ENCODE measurements around the gene ARMH1.
A peak's percentile ranks its signal among the peaks of the same experiment; 100 is the strongest.

The ARMH1 gene

DNA sequence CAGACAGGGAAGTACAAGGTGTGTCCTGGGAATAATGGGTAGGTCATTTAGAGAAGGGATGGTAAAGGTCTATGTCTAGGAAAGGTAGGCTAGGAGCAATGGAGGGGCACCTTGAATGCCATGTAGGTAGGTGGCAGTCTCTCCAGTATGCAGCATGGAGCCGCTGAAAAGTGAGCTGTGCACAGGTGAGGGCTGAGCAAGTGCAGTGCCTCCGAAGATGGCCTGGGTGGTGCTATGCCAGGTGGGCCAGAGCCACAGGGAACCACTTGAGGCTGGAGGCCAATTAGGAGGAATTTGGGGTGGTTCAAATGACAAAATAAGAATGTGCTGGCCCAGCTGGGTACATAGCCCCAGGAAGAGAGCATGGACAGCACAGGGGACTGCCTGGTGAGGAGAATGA, 31.4 kb downstream of the ARMH1 start:
- H4K20me1 ChIP-seq (ENCODE audit: insufficient read depth, low read length, poor library complexity, severe bottlenecking): no peaks in the 10 kb centered on the region
- no peaks in the 10 kb centered on the region for H3K4me1 ChIP-seq (ENCODE audit: insufficient read depth, low read length, poor library complexity, severe bottlenecking)
- no peak overlapping the region for H3K4me3 ChIP-seq (ENCODE audit: low read length, poor library complexity, severe bottlenecking)
- H3K9me3 ChIP-seq (ENCODE audit: insufficient read depth, low read depth, low read length): no peaks in the 10 kb centered on the region
- H3K9ac ChIP-seq (ENCODE audit: low read depth, low read length, poor library complexity, severe bottlenecking): no peak overlapping the region
- no peaks in the 10 kb centered on the region for H3K36me3 ChIP-seq (ENCODE audit: insufficient read depth, low read length)
- H3K4me2 ChIP-seq (ENCODE audit: low read depth, low read length, poor library complexity, severe bottlenecking): no peak overlapping the region
- no peaks in the 10 kb centered on the region for H3K27me3 ChIP-seq (ENCODE audit: insufficient read depth, low read length, poor library complexity, severe bottlenecking)
- H2AFZ ChIP-seq (ENCODE audit: low read length): no peak overlapping the region
- no peaks in the 10 kb centered on the region for H3K9me2 ChIP-seq (replicated peaks; ENCODE audit: low read depth, low read length)
- TF ChIP-seq, protein P1, sequence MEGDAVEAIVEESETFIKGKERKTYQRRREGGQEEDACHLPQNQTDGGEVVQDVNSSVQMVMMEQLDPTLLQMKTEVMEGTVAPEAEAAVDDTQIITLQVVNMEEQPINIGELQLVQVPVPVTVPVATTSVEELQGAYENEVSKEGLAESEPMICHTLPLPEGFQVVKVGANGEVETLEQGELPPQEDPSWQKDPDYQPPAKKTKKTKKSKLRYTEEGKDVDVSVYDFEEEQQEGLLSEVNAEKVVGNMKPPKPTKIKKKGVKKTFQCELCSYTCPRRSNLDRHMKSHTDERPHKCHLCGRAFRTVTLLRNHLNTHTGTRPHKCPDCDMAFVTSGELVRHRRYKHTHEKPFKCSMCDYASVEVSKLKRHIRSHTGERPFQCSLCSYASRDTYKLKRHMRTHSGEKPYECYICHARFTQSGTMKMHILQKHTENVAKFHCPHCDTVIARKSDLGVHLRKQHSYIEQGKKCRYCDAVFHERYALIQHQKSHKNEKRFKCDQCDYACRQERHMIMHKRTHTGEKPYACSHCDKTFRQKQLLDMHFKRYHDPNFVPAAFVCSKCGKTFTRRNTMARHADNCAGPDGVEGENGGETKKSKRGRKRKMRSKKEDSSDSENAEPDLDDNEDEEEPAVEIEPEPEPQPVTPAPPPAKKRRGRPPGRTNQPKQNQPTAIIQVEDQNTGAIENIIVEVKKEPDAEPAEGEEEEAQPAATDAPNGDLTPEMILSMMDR (conservative IDR thresholded peaks at IDR 0.05; ENCODE audit: low read length): no peak
- no peak for TF ChIP-seq EZH2phosphoT487 (IDR thresholded peaks at IDR 0.05; ENCODE audit: borderline replicate concordance)
- no peaks in the 10 kb centered on the region for H3K79me2 ChIP-seq (ENCODE audit: insufficient read depth, low read length)
- no peaks in the 10 kb centered on the region for H3F3A ChIP-seq (ENCODE audit: low read depth)

DNA sequence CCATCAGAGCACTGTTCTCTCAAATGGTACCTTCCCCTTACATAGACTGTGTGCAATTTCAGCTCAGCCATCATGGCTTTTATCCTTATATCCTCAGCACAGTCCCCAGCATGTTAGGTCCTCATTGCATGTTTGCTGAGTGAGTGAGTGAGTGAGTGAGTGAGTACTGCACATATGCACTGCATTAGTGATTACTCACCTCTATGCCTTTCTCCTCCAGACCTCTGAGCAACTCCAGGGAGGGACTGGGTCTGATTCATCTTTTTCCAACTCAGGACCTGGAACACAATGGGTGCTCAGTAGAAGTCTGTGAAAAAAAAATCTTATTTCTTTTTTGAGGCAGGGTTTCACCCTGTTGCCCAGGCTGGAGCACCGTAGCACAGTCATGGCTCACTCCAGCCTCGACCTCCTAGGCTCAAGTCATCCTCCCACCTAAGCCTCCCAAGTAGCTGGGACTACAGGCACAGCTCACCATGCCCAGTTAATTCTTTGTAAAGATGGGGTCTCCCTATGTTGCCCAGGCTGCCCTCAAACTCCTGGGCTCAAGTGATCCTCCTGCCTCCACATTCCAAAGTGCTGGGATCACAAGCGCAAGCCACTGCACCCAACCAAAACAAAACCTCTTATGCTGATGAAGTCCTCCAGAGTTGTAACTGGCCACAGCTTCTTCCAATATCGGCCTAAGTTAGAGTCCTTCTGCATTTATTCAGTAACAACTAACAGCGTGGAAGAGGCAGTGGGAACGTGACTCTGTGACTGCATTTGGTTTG, 32.8 kb downstream of the ARMH1 start:
- TF ChIP-seq, protein P1 (conservative IDR thresholded peaks at IDR 0.05; ENCODE audit: low read length): no peak
- TF ChIP-seq EZH2phosphoT487 (IDR thresholded peaks at IDR 0.05; ENCODE audit: borderline replicate concordance): no peak
- Histone ChIP-seq H3K4me2 (ENCODE audit: low read depth, low read length, poor library complexity, severe bottlenecking) (no peak overlapping the region), H3F3A (ENCODE audit: low read depth) (no peaks in the 10 kb centered on the region), H4K20me1 (ENCODE audit: insufficient read depth, low read length, poor library complexity, severe bottlenecking) (no peaks in the 10 kb centered on the region), H3K9ac (ENCODE audit: low read depth, low read length, poor library complexity, severe bottlenecking) (no peak overlapping the region), H3K4me1 (ENCODE audit: insufficient read depth, low read length, poor library complexity, severe bottlenecking) (no peaks in the 10 kb centered on the region), H3K79me2 (ENCODE audit: insufficient read depth, low read length) (no peaks in the 10 kb centered on the region), H3K36me3 (ENCODE audit: insufficient read depth, low read length) (no peaks in the 10 kb centered on the region), H3K27me3 (ENCODE audit: insufficient read depth, low read length, poor library complexity, severe bottlenecking) (no peaks in the 10 kb centered on the region), H3K9me2 (replicated peaks; ENCODE audit: low read depth, low read length) (no peaks in the 10 kb centered on the region), H2AFZ (ENCODE audit: low read length) (no peak overlapping the region), H3K9me3 (ENCODE audit: insufficient read depth, low read depth, low read length) (no peaks in the 10 kb centered on the region), H3K4me3 (ENCODE audit: low read length, poor library complexity, severe bottlenecking) (no peak overlapping the region)

DNA sequence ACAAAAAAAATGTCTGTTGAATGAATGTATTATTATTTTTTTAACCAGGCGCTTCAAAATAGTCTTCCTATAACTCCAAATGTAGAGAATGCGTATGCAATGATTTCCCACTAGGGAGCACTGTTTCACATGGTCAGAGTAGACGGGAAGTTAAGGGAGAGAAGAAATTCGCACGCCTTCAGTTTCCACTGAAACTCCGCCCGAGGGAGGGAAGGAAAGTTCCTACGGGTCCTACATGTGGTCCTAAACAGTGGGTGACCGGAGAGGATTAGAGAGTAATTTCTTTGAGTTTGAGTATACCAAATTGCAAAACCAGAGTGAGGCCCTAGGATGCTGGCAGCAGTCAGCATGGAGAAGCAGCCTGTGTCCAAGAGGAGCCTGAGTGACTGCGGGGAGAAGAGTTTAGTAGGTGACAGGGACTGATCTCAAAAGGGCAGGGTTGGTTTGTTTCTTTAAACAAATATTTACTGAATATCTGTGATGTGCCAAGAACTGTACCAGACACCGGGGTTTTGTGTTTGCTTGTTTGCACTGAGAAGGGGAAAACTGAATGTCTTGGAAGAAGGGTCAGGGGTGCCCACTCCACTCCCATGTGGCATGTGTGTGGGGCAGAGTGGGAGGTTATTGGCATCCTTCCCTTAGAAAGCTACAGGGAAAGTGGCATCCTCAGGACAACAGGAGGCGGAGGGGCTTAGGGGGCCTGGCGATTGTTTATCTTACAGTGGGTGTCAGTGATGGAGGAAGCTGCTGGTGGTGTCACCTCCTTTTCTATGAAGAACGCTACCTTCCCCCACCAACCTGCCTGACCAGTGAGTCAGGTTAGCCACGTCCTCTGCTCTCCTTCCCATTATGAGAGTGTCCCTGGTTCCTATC, 33.7 kb downstream of the ARMH1 start:
- H3K79me2 ChIP-seq (ENCODE audit: insufficient read depth, low read length): no peaks in the 10 kb centered on the region
- peak overlapping the region; percentile 44 for H3K4me2 ChIP-seq (ENCODE audit: low read depth, low read length, poor library complexity, severe bottlenecking)
- peak overlapping the region; percentile 27 for H3K4me3 ChIP-seq (ENCODE audit: low read length, poor library complexity, severe bottlenecking)
- H3K9ac ChIP-seq (ENCODE audit: low read depth, low read length, poor library complexity, severe bottlenecking): no peak overlapping the region
- no peaks in the 10 kb centered on the region for H3K9me2 ChIP-seq (replicated peaks; ENCODE audit: low read depth, low read length)
- no peak for TF ChIP-seq EZH2phosphoT487 (IDR thresholded peaks at IDR 0.05; ENCODE audit: borderline replicate concordance)
- TF ChIP-seq, protein P1 (conservative IDR thresholded peaks at IDR 0.05; ENCODE audit: low read length): peak; percentile 85
- H3K9me3 ChIP-seq (ENCODE audit: insufficient read depth, low read depth, low read length): no peaks in the 10 kb centered on the region
- peak overlapping the region; percentile 68 for H2AFZ ChIP-seq (ENCODE audit: low read length)
- H3K36me3 ChIP-seq (ENCODE audit: insufficient read depth, low read length): no peaks in the 10 kb centered on the region
- no peaks in the 10 kb centered on the region for H3K4me1 ChIP-seq (ENCODE audit: insufficient read depth, low read length, poor library complexity, severe bottlenecking)
- no peaks in the 10 kb centered on the region for H3K27me3 ChIP-seq (ENCODE audit: insufficient read depth, low read length, poor library complexity, severe bottlenecking)
- H4K20me1 ChIP-seq (ENCODE audit: insufficient read depth, low read length, poor library complexity, severe bottlenecking): no peaks in the 10 kb centered on the region
- no peaks in the 10 kb centered on the region for H3F3A ChIP-seq (ENCODE audit: low read depth)
